HepG2 (cell line): ENCODE results near the gene GNB3. TPM values are rescaled to one million over a fixed set of nuclear protein-coding genes. Genes with fewer than 3 reads are reported as not detected.

Experiments
- AGO2 ChIP-seq: fragments of 200-400 bp; formaldehyde crosslinking; optimal IDR thresholded peaks from 2 replicates; pipeline ENCODE3; 2017; ENCODE audit warnings: mild to moderate bottlenecking, low read depth, low read length, moderate library complexity
- FOXJ3 ChIP-seq: sonication (generic); formaldehyde crosslinking; IDR thresholded peaks from 2 replicates; pipeline ENCODE4 v1.4.0; 2020; ENCODE audit warnings: missing genetic modification reagents, mild to moderate bottlenecking, borderline replicate concordance
- HES4 ChIP-seq: sonication (generic); formaldehyde crosslinking; IDR thresholded peaks from 2 replicates; pipeline ENCODE4 v1.9.0; 2021; ENCODE audit warnings: mild to moderate bottlenecking, missing genetic modification reagents, borderline replicate concordance
- JDP2 ChIP-seq: sonication (generic); formaldehyde crosslinking; IDR thresholded peaks from 2 replicates; pipeline ENCODE4 v1.8.1; 2022; ENCODE audit warnings: missing genetic modification reagents, borderline replicate concordance
- KMT2B ChIP-seq: IDR thresholded peaks from 2 replicates; pipeline ENCODE4 v1.6.1; 2016; ENCODE audit warnings: missing genetic modification reagents, missing compliant biosample characterization
- MED1 ChIP-seq: sonication (generic); formaldehyde crosslinking; IDR thresholded peaks from 2 replicates; pipeline ENCODE4 v1.4.0; 2020; ENCODE audit warnings: missing genetic modification reagents
- RAD51 ChIP-seq: fragments of 450-650 bp; IDR thresholded peaks from 2 replicates; pipeline ENCODE4 v1.6.1; 2016; ENCODE audit warnings: borderline replicate concordance
- SATB2 ChIP-seq: sonication (generic); formaldehyde crosslinking; IDR thresholded peaks from 2 replicates; pipeline ENCODE4 v1.5.0; 2020; ENCODE audit warnings: missing genetic modification reagents
- SOX6 ChIP-seq, 2 experiments: fragments of 450-650 bp in 1 of 2; sonication (generic) in 1 of 2; formaldehyde crosslinking in 1 of 2; IDR thresholded peaks; 2 replicates each; pipeline versions ENCODE4 v1.4.0 to v1.6.1; 2017 to 2020; ENCODE audit warnings: antibody characterized with exemption in 1 of 2, mild to moderate bottlenecking in 1 of 2, missing genetic modification reagents in 1 of 2
- SRY ChIP-seq: sonication (generic); formaldehyde crosslinking; IDR thresholded peaks from 2 replicates; pipeline ENCODE4 v1.8.0; 2022; ENCODE audit warnings: mild to moderate bottlenecking, missing genetic modification reagents
- ZNF136 ChIP-seq: sonication (generic); formaldehyde crosslinking; IDR thresholded peaks from 2 replicates; pipeline ENCODE4 v1.8.1; 2022; ENCODE audit warnings: low read depth, mild to moderate bottlenecking, moderate library complexity, missing genetic modification reagents
- ZNF335 ChIP-seq: sonication (generic); formaldehyde crosslinking; IDR thresholded peaks from 2 replicates; pipeline ENCODE4 v1.4.0; 2020; ENCODE audit warnings: missing genetic modification reagents
- ZNF549 ChIP-seq: sonication (generic); formaldehyde crosslinking; IDR thresholded peaks from 2 replicates; pipeline ENCODE4 v1.5.0; 2020; ENCODE audit warnings: missing genetic modification reagents
- ZNF562 ChIP-seq: sonication (generic); formaldehyde crosslinking; IDR thresholded peaks from 2 replicates; pipeline ENCODE4 v1.8.0; 2022; ENCODE audit warnings: missing genetic modification reagents, borderline replicate concordance
- ZNF761 ChIP-seq: sonication (generic); formaldehyde crosslinking; conservative IDR thresholded peaks from 2 replicates; pipeline ENCODE4 v1.4.0; 2020; ENCODE audit warnings: mild to moderate bottlenecking, missing genetic modification reagents
- ZNF850 ChIP-seq: sonication (generic); formaldehyde crosslinking; conservative IDR thresholded peaks from 2 replicates; pipeline ENCODE4 v1.9.0; 2021; ENCODE audit warnings: mild to moderate bottlenecking, missing genetic modification reagents
- polyA plus RNA-seq, 8 experiments: library from polyadenylated mRNA; depleted of rRNA in 3 of 8; stranded (reverse) in 7 of 8; unstranded in 1 of 8; fragments of >200 nt; fragmentation: Illumina TruSeq in 4 of 8; extraction: Trizol in 4 of 8; gene quantifications; 2 replicates each; pipeline versions ENCODE4 v1.2.1 to v1.2.3, GENCODE V29; 2011 to 2016; ENCODE audit warnings: low read depth in 4 of 8, missing spikeins in 1 of 8, mixed read lengths in 1 of 8; ENCODE audit not compliant: insufficient read depth in 1 of 8
- total RNA-seq, 5 experiments: library from RNA; depleted of rRNA; stranded (reverse); fragments of >200 nt; fragmentation: Illumina TruSeq; extraction: Trizol; gene quantifications; 2 replicates each; pipeline ENCODE4 v1.2.3, GENCODE V29; 2016; ENCODE audit warnings: low read depth in 1 of 5
- TF ChIP-seq, protein P1 (sequence below): sonication (generic); formaldehyde crosslinking; conservative IDR thresholded peaks from 2 replicates; pipeline ENCODE4 v1.8.0; 2022; ENCODE audit warnings: mild to moderate bottlenecking, moderate library complexity, missing genetic modification reagents
- TF ChIP-seq, protein P2 (sequence below): sonication (generic); formaldehyde crosslinking; IDR thresholded peaks from 2 replicates; pipeline ENCODE4 v1.4.0; 2020; ENCODE audit warnings: mild to moderate bottlenecking, missing genetic modification reagents
- TF ChIP-seq, protein P3 (sequence below): sonication (generic); formaldehyde crosslinking; IDR thresholded peaks from 2 replicates; pipeline ENCODE4; 2020; ENCODE audit warnings: missing genetic modification reagents, mild to moderate bottlenecking, borderline replicate concordance

GNB3 gene
- total and polyA plus RNA-seq, 2 of the 13 experiments (the other 11 are each of a cell fraction or from before 2014, with no cell fraction given), result 1.3 to 3.6 TPM

DNA sequence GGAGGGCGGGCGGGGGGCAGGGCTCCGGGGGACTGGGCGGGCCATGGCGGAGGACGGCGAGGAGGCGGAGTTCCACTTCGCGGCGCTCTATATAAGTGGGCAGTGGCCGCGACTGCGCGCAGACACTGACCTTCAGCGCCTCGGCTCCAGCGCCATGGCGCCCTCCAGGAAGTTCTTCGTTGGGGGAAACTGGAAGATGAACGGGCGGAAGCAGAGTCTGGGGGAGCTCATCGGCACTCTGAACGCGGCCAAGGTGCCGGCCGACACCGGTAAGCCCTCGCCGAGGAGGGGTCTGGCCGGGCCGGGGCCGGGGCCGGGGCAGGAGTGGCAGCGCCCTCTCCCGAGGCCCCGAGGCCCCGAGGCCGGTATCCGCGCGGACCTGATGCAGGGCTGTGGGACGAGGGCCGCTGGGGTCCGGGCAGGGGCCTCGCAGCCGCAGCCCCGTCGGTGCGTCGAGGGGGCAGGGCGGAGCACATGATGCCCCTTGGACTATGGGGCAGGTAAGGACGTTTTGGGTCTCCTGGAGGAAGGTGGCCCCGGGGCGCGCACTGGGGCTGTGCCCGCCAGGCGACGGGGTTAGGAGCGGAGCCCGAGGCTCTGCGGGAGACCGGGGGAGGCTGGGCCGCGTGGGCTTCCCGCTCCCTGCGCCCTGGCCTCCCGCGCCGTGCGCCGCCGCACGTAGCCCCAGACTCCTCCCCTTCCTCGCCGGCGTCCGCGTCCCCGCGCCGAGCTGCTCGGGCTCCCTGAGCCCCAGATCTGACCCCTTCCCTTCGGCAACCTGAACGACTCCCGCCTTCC, 26.9 kb downstream of the GNB3 start, which contains the start of gene TPI1 (continued):
- TF ChIP-seq RAD51 (no peak), HES4 (CRISPR knock-in tag) (peak; percentile 57; the same call in 1 of the 2 replicates), JDP2 (CRISPR knock-in tag) (no peak), ZNF335 (0 out of 2 replicates have a peak, but pooled peaks have one; percentile 40), AGO2 (peak; percentile 88), SATB2 (CRISPR knock-in tag) (peak; percentile 62; the same call in 1 of the 2 replicates), ZNF549 (no peak; the same call in 1 of the 2 replicates), ZNF761 (CRISPR knock-in tag) (peak; percentile 79; the same call in 1 of the 2 replicates), KMT2B (CRISPR knock-in tag) (peak; percentile 50; the same call in 1 of the 2 replicates), ZNF136 (CRISPR knock-in tag) (no peak), ZNF562 (CRISPR knock-in tag) (no peak), SOX6 (IDR thresholded peaks at IDR 0.05) (no peak), SOX6 (CRISPR knock-in tag; IDR thresholded peaks at IDR 0.05) (0 out of 2 replicates have a peak, but pooled peaks have one; percentile 24), SRY (CRISPR knock-in tag) (peak; percentile 80), FOXJ3 (no peak), ZNF850 (CRISPR knock-in tag) (no peak), MED1 (no peak; the same call in 1 of the 2 replicates)
- TF ChIP-seq, protein P1, sequence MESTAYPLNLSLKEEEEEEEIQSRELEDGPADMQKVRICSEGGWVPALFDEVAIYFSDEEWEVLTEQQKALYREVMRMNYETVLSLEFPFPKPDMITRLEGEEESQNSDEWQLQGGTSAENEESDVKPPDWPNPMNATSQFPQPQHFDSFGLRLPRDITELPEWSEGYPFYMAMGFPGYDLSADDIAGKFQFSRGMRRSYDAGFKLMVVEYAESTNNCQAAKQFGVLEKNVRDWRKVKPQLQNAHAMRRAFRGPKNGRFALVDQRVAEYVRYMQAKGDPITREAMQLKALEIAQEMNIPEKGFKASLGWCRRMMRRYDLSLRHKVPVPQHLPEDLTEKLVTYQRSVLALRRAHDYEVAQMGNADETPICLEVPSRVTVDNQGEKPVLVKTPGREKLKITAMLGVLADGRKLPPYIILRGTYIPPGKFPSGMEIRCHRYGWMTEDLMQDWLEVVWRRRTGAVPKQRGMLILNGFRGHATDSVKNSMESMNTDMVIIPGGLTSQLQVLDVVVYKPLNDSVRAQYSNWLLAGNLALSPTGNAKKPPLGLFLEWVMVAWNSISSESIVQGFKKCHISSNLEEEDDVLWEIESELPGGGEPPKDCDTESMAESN (CRISPR knock-in tag), result peak; percentile 78
- TF ChIP-seq, protein P2, sequence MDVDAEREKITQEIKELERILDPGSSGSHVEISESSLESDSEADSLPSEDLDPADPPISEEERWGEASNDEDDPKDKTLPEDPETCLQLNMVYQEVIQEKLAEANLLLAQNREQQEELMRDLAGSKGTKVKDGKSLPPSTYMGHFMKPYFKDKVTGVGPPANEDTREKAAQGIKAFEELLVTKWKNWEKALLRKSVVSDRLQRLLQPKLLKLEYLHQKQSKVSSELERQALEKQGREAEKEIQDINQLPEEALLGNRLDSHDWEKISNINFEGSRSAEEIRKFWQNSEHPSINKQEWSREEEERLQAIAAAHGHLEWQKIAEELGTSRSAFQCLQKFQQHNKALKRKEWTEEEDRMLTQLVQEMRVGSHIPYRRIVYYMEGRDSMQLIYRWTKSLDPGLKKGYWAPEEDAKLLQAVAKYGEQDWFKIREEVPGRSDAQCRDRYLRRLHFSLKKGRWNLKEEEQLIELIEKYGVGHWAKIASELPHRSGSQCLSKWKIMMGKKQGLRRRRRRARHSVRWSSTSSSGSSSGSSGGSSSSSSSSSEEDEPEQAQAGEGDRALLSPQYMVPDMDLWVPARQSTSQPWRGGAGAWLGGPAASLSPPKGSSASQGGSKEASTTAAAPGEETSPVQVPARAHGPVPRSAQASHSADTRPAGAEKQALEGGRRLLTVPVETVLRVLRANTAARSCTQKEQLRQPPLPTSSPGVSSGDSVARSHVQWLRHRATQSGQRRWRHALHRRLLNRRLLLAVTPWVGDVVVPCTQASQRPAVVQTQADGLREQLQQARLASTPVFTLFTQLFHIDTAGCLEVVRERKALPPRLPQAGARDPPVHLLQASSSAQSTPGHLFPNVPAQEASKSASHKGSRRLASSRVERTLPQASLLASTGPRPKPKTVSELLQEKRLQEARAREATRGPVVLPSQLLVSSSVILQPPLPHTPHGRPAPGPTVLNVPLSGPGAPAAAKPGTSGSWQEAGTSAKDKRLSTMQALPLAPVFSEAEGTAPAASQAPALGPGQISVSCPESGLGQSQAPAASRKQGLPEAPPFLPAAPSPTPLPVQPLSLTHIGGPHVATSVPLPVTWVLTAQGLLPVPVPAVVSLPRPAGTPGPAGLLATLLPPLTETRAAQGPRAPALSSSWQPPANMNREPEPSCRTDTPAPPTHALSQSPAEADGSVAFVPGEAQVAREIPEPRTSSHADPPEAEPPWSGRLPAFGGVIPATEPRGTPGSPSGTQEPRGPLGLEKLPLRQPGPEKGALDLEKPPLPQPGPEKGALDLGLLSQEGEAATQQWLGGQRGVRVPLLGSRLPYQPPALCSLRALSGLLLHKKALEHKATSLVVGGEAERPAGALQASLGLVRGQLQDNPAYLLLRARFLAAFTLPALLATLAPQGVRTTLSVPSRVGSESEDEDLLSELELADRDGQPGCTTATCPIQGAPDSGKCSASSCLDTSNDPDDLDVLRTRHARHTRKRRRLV (CRISPR knock-in tag), result no peak
- TF ChIP-seq, protein P3, sequence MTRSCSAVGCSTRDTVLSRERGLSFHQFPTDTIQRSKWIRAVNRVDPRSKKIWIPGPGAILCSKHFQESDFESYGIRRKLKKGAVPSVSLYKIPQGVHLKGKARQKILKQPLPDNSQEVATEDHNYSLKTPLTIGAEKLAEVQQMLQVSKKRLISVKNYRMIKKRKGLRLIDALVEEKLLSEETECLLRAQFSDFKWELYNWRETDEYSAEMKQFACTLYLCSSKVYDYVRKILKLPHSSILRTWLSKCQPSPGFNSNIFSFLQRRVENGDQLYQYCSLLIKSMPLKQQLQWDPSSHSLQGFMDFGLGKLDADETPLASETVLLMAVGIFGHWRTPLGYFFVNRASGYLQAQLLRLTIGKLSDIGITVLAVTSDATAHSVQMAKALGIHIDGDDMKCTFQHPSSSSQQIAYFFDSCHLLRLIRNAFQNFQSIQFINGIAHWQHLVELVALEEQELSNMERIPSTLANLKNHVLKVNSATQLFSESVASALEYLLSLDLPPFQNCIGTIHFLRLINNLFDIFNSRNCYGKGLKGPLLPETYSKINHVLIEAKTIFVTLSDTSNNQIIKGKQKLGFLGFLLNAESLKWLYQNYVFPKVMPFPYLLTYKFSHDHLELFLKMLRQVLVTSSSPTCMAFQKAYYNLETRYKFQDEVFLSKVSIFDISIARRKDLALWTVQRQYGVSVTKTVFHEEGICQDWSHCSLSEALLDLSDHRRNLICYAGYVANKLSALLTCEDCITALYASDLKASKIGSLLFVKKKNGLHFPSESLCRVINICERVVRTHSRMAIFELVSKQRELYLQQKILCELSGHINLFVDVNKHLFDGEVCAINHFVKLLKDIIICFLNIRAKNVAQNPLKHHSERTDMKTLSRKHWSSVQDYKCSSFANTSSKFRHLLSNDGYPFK, result no peak
